Measurements from ENCODE around the gene DYSF.
"Not testable (repeated sequence)": the region's sequence is repeated elsewhere in the genome, so short reads cannot be mapped to it uniquely, and the experiment has no call there.

DYSF gene

GRCh38 chr2:71620116-71620515 lies 166.8 kb downstream of the DYSF start:
- DNase-seq: no peak

- no peak for DNase-seq
Measured at GRCh38 chr2:71620851-71621251, 167.5 kb downstream of the DYSF start.

- DNase-seq: no peak
Measured at GRCh38 chr2:71629273-71629672, 175.9 kb downstream of the DYSF start.

- DNase-seq: no peak
Measured at GRCh38 chr2:71629771-71630453, 176.6 kb downstream of the DYSF start.

- no peak for DNase-seq
Measured at GRCh38 chr2:71630454-71631328, 177.3 kb downstream of the DYSF start.

- no peak for DNase-seq
Measured at GRCh38 chr2:71631411-71631931, 178.1 kb downstream of the DYSF start.

GRCh38 chr2:71633086-71633485 lies 179.7 kb downstream of the DYSF start:
- no peak for DNase-seq

- DNase-seq: no peak
Measured at GRCh38 chr2:71634567-71634966, 181.2 kb downstream of the DYSF start.

GRCh38 chr2:71635798-71636197 lies 182.4 kb downstream of the DYSF start:
- no peak for DNase-seq

- no peak for DNase-seq
Measured at GRCh38 chr2:71637168-71637567, 183.8 kb downstream of the DYSF start.

- DNase-seq: no peak
Measured at GRCh38 chr2:71637736-71638135, 184.4 kb downstream of the DYSF start.

GRCh38 chr2:71639735-71640134 lies 186.4 kb downstream of the DYSF start:
- no peak for DNase-seq

GRCh38 chr2:71640489-71640888 lies 187.1 kb downstream of the DYSF start:
- peak; percentile 59 to 88 for DNase-seq

- no peak for DNase-seq
Measured at GRCh38 chr2:71643674-71644357, 190.5 kb downstream of the DYSF start.

GRCh38 chr2:71646028-71646427 lies 192.7 kb downstream of the DYSF start:
- no peak for DNase-seq

GRCh38 chr2:71647356-71647755 lies 194.0 kb downstream of the DYSF start:
- no peak for DNase-seq

- DNase-seq: no peak
Measured at GRCh38 chr2:71655498-71655897, 202.1 kb downstream of the DYSF start.

- not testable (repeated sequence) for DNase-seq
Measured at GRCh38 chr2:71658256-71658655, 204.9 kb downstream of the DYSF start.

- DNase-seq: no peak
Measured at GRCh38 chr2:71658771-71659170, 205.4 kb downstream of the DYSF start.

GRCh38 chr2:71659868-71660518 lies 206.6 kb downstream of the DYSF start:
- DNase-seq: no peak

GRCh38 chr2:71661782-71662181 lies 208.4 kb downstream of the DYSF start:
- DNase-seq: no peak

- DNase-seq: no peak
Measured at GRCh38 chr2:71662665-71663394, 209.5 kb downstream of the DYSF start.

All from NCI-H524 (cell line).